Activated T-cell treated with anti-CD3 and anti-CD28 coated beads, Interleukin-2, amount 50 U/mL, for 4 hours (primary cell): ENCODE measurements around the gene EFL1. TPM values are rescaled to one million over a fixed set of nuclear protein-coding genes. Genes with fewer than 3 reads are reported as not detected.
"Not testable (repeated sequence)": the region's sequence is repeated elsewhere in the genome, so short reads cannot be mapped to it uniquely, and the experiment has no call there.

Experiments
- ATAC-seq, 2 donors: fragments of 200-7000 bp; cut with Tn5 transposase; one replicate each; pipeline ENCODE4 v1.10.0; 2021
- DNase-seq: peaks from one replicate; pipeline ENCODE4 v3.0.0-alpha.2; 2020
- H3K27me3 Mint-ChIP-seq: one replicate; pipeline ENCODE4 v1.8.0; 2021; ENCODE audit warnings: low read depth, mixed read lengths
- H3K36me3 Mint-ChIP-seq: one replicate; pipeline ENCODE4 v1.8.0; 2022; ENCODE audit warnings: mixed read lengths; ENCODE audit not compliant: insufficient read depth
- H3K4me1 Mint-ChIP-seq: one replicate; pipeline ENCODE4 v1.8.0; 2021; ENCODE audit warnings: low read depth, mixed read lengths
- H3K4me3 Mint-ChIP-seq: one replicate; pipeline ENCODE4 v1.8.0; 2021; ENCODE audit warnings: mild to moderate bottlenecking, moderate library complexity, mixed read lengths
- H3K9me3 Mint-ChIP-seq: one replicate; pipeline ENCODE4 v1.8.0; 2021; ENCODE audit warnings: mixed read lengths
- total RNA-seq, 3 donors: library from RNA; stranded (reverse); gene quantifications; one replicate each; pipeline ENCODE4 v1.2.1, GENCODE V29; 2021

Gene EFL1
- total RNA-seq = 10 to 100 TPM; 16.5 to 18.6 (median 16.8) TPM

GRCh38 chr15:82262422-82263026 lies at the start of gene EFL1, which contains the start of gene SAXO2:
TSS of gene EFL1 (minus strand) at chr15:82262734. CDS start at chr15:82261778, 956 bp downstream.
TSS of gene SAXO2 (plus strand) at chr15:82262818. CDS start at chr15:82262880, 62 bp downstream.
- H3K27me3 Mint-ChIP-seq = no peaks in the 10 kb centered on the region
- H3K4me3 Mint-ChIP-seq = peak within 1 kb of the TSS; percentile 94
- H3K9me3 Mint-ChIP-seq = no peaks in the 10 kb centered on the region
- ATAC-seq = peak; percentile 94 to 96
- DNase-seq = peak; percentile 81
- peaks cover 12% of the 10 kb centered on the region for H3K36me3 Mint-ChIP-seq
- peaks cover 28% of the 10 kb centered on the region for H3K4me1 Mint-ChIP-seq

- not testable (repeated sequence) for H3K4me1 Mint-ChIP-seq, H3K36me3 Mint-ChIP-seq, ATAC-seq, DNase-seq, H3K4me3 Mint-ChIP-seq, H3K27me3 Mint-ChIP-seq, H3K9me3 Mint-ChIP-seq
Measured at GRCh38 chr15:82311321-82311720, 48.8 kb upstream of the EFL1 start.

- Mint-ChIP-seq H3K36me3 (peaks cover 5% of the 10 kb centered on the region), H3K4me1 (peaks cover 2% of the 10 kb centered on the region), H3K4me3 (no peak overlapping the region), H3K27me3 (no peaks in the 10 kb centered on the region), H3K9me3 (peaks cover 6% of the 10 kb centered on the region)
- DNase-seq = no peak
- ATAC-seq = no peak
Measured at GRCh38 chr15:82309802-82310201, 47.3 kb upstream of the EFL1 start.

GRCh38 chr15:82307714-82308081 lies 45.2 kb upstream of the EFL1 start:
- H3K36me3 Mint-ChIP-seq = peaks cover 5% of the 10 kb centered on the region
- H3K4me1 Mint-ChIP-seq = peaks cover 2% of the 10 kb centered on the region
- H3K4me3 Mint-ChIP-seq = no peak overlapping the region
- peaks cover 6% of the 10 kb centered on the region for H3K9me3 Mint-ChIP-seq
- ATAC-seq = no peak
- H3K27me3 Mint-ChIP-seq = no peaks in the 10 kb centered on the region
- DNase-seq = no peak

- H3K36me3 Mint-ChIP-seq = peaks cover 5% of the 10 kb centered on the region
- peaks cover 6% of the 10 kb centered on the region for H3K9me3 Mint-ChIP-seq
- DNase-seq (no peak), ATAC-seq (no peak)
- no peaks in the 10 kb centered on the region for H3K27me3 Mint-ChIP-seq
- no peak overlapping the region for H3K4me3 Mint-ChIP-seq
- peaks cover 2% of the 10 kb centered on the region for H3K4me1 Mint-ChIP-seq
Measured at GRCh38 chr15:82306791-82307713, 44.5 kb upstream of the EFL1 start.

- peaks cover 2% of the 10 kb centered on the region for H3K9me3 Mint-ChIP-seq
- H3K36me3 Mint-ChIP-seq = peaks cover 4% of the 10 kb centered on the region
- no peak for DNase-seq
Measured at GRCh38 chr15:82305621-82306048, 43.1 kb upstream of the EFL1 start.

GRCh38 chr15:82304778-82305090 lies 42.2 kb upstream of the EFL1 start:
- ATAC-seq (peak in 1 of 2 donors; percentile 25), DNase-seq (no peak)
- Mint-ChIP-seq H3K27me3 (no peaks in the 10 kb centered on the region), H3K4me1 (peaks cover 2% of the 10 kb centered on the region), H3K9me3 (no peaks in the 10 kb centered on the region), H3K4me3 (no peak overlapping the region), H3K36me3 (no peaks in the 10 kb centered on the region)

More at GRCh38 chr15:82305621-82306048, 43.1 kb upstream of the EFL1 start:
- Mint-ChIP-seq H3K4me3 (no peak overlapping the region), H3K27me3 (no peaks in the 10 kb centered on the region), H3K4me1 (peaks cover 2% of the 10 kb centered on the region)
- ATAC-seq = no peak

- DNase-seq (no peak), ATAC-seq (no peak)
- Mint-ChIP-seq H3K4me1 (peaks cover 2% of the 10 kb centered on the region), H3K36me3 (no peaks in the 10 kb centered on the region), H3K9me3 (no peaks in the 10 kb centered on the region), H3K4me3 (no peak overlapping the region), H3K27me3 (no peaks in the 10 kb centered on the region)
Measured at GRCh38 chr15:82303956-82304777, 41.6 kb upstream of the EFL1 start.

GRCh38 chr15:82301296-82302016 lies 38.9 kb upstream of the EFL1 start:
- Mint-ChIP-seq H3K9me3 (no peaks in the 10 kb centered on the region), H3K36me3 (no peaks in the 10 kb centered on the region), H3K4me1 (peaks cover 16% of the 10 kb centered on the region), H3K4me3 (no peak overlapping the region), H3K27me3 (no peaks in the 10 kb centered on the region)
- DNase-seq (no peak), ATAC-seq (no peak)

GRCh38 chr15:82300883-82301282 lies 38.3 kb upstream of the EFL1 start:
- peaks cover 16% of the 10 kb centered on the region for H3K4me1 Mint-ChIP-seq
- H3K4me3 Mint-ChIP-seq = no peak overlapping the region
- no peak for ATAC-seq
- H3K27me3 Mint-ChIP-seq = no peaks in the 10 kb centered on the region
- H3K36me3 Mint-ChIP-seq = no peaks in the 10 kb centered on the region
- no peak for DNase-seq
- no peaks in the 10 kb centered on the region for H3K9me3 Mint-ChIP-seq

- ATAC-seq, H3K9me3 Mint-ChIP-seq, H3K4me3 Mint-ChIP-seq, DNase-seq, H3K36me3 Mint-ChIP-seq, H3K27me3 Mint-ChIP-seq: not testable (repeated sequence)
- peaks cover 16% of the 10 kb centered on the region for H3K4me1 Mint-ChIP-seq
Measured at GRCh38 chr15:82300326-82300725, 37.8 kb upstream of the EFL1 start.

- not testable (repeated sequence) for H3K9me3 Mint-ChIP-seq, H3K36me3 Mint-ChIP-seq, H3K4me3 Mint-ChIP-seq, ATAC-seq, H3K27me3 Mint-ChIP-seq, DNase-seq
- H3K4me1 Mint-ChIP-seq = peaks cover 14% of the 10 kb centered on the region
Measured at GRCh38 chr15:82299511-82299914, 37.0 kb upstream of the EFL1 start.

- DNase-seq = peak; percentile 37
Measured at GRCh38 chr15:82298520-82298919, 36.0 kb upstream of the EFL1 start.

GRCh38 chr15:82298032-82298431 lies 35.5 kb upstream of the EFL1 start:
- no peak for DNase-seq
- no peaks in the 10 kb centered on the region for H3K36me3 Mint-ChIP-seq
- no peaks in the 10 kb centered on the region for H3K27me3 Mint-ChIP-seq
- peak overlapping the region; percentile 46 for H3K4me3 Mint-ChIP-seq
- H3K9me3 Mint-ChIP-seq = no peaks in the 10 kb centered on the region
- ATAC-seq = no peak
- peaks cover 14% of the 10 kb centered on the region for H3K4me1 Mint-ChIP-seq

More at GRCh38 chr15:82298520-82298919, 36.0 kb upstream of the EFL1 start:
- H3K36me3 Mint-ChIP-seq = no peaks in the 10 kb centered on the region
- H3K4me3 Mint-ChIP-seq = peak overlapping the region; percentile 46
- H3K27me3 Mint-ChIP-seq = no peaks in the 10 kb centered on the region
- no peaks in the 10 kb centered on the region for H3K9me3 Mint-ChIP-seq
- ATAC-seq = peak; percentile 92 to 93
- peaks cover 14% of the 10 kb centered on the region for H3K4me1 Mint-ChIP-seq
